GOT3 (cell line): Measurements from ENCODE around the gene ERCC1.

Experiments
- DNase-seq: peaks from one replicate; lab custom pipeline; 2025; ENCODE audit warnings: mixed read lengths; lab: John Stamatoyannopoulos, UW

The ERCC1 gene

GRCh38 chr19:45423589-45424190, at the start of gene ERCC1:
Gene ERCC1, minus strand, starts transcription at chr19:45423917. Its CDS starts 543 bp downstream, at chr19:45423374.
- peak; percentile 84 for DNase-seq

DNA sequence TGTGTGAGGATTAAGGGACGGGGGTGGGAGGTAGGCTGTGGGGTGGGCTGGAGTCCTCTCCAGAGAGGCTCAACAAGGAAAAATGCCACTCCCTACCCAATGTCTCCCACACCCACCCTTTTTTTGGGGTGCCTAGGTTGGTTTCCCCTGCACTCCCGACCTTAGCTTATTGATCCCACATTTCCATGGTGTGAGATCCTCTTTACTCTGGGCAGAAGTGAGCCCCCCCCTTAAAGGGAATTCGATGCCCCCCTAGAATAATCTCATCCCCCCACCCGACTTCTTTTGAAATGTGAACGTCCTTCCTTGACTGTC, 49.6 kb upstream of the ERCC1 start:
- no peak for DNase-seq

GRCh38 chr19:45472563-45473366, 49.0 kb upstream of the ERCC1 start:
- no peak for DNase-seq

- DNase-seq: no peak
These were observed 48.3 kb upstream of the ERCC1 start for GRCh38 chr19:45471931-45472562.

DNA sequence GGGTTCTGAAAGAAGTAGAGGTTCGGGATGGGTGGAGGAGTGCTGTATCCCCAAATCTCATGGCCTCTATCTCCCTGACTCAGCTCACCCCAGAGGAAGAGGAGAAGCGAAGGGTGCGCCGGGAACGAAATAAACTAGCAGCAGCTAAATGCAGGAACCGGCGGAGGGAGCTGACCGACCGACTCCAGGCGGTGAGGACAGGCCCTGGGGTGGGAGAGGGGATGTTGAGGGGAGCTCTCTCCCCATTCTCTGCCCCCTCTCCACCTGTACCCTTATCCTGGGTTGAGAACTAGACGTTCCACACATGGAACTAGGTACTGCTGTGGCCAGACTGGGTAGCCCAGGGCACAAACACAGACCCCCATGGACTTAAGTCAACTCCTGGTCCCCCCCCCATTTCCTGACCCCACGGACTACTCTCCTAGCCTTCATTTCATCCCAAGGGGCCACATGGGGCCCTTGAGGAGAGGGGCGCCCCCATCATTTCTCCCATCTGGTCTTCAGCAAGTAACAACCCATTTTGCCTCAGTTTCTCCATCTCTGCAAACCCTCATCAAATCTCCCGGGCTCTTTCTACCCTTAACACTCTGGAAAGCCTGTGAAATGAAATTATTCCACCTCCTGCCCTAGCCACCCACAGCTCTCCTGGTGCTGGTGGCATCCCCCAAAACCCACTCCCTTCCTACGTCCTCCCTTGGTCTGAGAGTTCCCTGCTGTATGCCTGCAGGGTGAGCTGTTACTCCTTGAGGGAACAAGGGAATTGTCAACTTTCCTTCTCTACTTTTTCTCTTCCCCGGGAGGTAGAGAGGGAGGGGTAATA, 47.6 kb upstream of the ERCC1 start:
- no peak for DNase-seq

DNA sequence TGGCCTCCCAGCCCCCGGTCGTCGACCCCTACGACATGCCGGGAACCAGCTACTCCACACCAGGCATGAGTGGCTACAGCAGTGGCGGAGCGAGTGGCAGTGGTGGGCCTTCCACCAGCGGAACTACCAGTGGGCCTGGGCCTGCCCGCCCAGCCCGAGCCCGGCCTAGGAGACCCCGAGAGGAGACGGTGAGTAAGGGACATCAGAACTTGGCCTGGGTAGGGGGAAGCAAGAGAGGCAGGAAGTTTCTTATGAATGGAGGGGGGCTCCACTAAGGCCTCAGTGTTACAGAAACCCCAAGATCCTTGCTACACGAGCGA, 47.0 kb upstream of the ERCC1 start:
- no peak for DNase-seq

GRCh38 chr19:45469945-45470761, 46.4 kb upstream of the ERCC1 start:
- peak; percentile 50 for DNase-seq

DNA sequence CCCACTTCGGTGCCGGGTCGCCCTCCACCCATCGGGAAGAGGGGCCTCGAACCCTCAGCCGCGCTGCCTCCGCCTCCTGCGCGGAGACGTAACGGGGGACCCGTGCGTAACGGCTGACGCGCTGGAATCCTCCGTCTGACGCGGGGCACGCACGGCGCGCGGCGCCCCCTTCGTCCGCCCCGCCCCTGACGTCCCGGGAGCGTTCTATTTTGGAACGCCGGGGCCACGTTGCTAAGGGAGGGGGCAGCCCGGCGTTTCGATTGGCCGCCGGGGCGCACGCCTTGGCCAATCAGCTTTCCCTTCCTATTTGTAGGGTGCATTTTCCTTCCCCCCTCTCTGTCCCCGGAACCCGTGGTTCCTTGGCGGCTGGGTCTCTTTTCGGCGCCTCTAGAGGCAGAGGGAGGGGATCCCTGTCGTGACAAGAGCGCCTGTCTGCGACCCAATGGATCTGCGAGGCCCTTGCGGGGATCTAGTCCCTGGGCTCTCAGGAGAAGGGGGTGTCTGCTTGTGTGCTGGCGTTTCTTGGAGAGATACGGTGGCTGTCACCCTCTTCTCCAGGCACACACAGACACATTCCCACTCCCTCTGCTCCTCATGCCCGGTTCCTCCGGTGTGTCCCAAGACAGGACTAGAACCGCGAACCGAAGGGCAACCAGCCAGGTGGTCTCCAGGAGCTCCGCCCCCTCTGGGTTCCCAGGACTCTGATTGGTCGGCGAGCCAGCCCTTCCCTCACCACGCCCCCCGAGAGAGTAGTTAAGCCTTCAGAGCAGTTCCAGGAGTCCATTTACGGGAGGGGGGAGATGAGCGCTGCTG, 45.6 kb upstream of the ERCC1 start:
- peak; percentile 71 for DNase-seq

GRCh38 chr19:45468803-45469131, 45.0 kb upstream of the ERCC1 start:
- no peak for DNase-seq

- peak; percentile 88 for DNase-seq
These were observed 44.5 kb upstream of the ERCC1 start for GRCh38 chr19:45468159-45468651.

DNA sequence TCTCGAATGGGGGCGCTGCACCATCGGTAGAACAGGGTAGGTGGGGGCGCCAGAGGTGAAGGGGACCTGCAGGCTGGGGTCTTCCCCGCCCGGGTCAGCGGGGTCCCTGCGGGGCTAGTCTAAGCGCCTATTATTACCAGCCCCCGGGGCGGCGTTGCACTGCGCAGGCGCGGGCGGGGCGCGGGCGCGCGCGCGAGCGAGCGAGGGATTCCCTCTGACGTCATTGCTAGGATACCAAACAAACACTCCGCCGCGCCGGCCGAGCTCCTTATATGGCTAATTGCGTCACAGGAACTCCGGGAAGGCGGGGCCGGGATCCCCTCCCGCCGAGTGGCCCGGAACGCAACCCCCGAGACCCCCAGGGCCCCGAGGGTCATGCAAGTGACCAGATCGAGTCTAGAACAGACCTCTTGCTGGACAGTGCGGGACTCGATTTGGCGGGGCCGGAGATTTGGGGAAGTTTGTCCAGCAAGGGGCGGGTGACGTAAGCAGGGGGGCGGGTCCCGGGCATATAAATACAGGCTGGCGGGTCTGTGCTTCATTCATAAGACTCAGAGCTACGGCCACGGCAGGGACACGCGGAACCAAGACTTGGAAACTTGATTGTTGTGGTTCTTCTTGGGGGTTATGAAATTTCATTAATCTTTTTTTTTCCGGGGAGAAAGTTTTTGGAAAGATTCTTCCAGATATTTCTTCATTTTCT, 43.9 kb upstream of the ERCC1 start, which contains the start of gene FOSB:
TSS of gene FOSB (plus strand) at position 541 of the 703 bp plus-strand sequence. CDS start 591 bp downstream, outside the sequence.
- DNase-seq: peak; percentile 92

DNA sequence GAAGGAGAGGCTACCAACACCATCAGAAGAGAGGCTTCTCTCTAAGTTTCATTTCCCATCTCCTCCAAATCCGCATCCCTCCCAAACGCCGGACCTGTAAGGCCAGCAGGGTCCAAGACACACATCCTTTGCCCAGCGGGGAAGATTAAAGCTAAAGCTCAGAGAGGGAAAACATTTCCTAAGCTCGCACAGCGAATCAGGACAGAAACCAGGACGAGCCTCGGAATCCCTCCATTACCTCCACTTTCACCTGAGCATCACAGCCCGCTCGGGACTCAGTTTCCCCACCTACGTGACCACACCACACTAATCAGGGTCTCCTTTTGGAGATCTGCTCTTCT, 43.4 kb upstream of the ERCC1 start:
- DNase-seq: no peak

DNA sequence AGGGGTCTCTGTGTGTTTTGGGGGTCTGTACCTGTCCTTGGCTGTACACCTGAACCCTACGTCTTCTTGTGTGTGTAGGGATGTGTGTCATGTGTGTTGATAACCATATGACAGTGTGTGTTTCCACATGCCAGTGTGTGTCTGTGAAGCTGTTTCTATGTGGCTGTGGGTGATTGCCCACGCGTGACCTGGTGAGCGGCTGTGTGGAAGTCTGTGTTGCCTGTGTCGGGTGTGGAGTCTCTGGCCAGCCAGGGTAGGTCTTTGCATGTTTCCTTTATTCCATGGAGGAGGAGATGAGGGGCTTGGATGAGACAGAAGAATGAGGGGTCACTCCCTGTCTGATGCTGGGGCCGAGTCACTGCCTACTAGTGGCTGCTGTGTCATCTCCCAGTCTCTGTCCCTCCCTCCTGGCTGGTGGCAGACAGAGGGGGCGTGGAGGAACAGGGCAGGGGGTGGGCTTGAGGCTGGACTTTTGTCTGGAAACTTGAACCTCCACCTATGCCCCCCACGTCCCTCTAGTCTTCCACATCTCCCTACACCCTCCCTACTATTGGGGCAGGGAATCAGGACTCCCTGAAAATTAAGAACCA, 41.2 kb upstream of the ERCC1 start:
- DNase-seq: no peak

DNA sequence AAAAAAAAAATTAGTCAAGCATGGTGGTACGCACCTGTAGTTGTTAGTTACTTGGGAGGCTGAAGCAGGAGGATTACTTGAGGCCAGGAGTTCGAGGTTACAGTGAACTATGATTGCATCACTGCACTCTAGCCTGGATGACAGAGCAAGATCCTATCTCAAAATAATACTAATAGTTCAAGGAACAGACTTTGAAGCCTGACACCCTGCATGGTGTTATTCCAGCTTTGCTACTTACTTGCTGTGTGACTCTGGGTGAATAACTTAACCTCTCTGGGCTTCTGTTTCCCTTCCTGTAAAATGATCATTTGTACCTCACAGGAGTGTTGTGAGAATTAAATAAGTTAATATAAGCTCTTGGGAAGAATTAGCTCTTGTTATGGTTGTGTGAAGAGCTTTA, 40.6 kb upstream of the ERCC1 start:
- DNase-seq: no peak

GRCh38 chr19:45463241-45463640, 39.5 kb upstream of the ERCC1 start:
- DNase-seq: no peak

DNA sequence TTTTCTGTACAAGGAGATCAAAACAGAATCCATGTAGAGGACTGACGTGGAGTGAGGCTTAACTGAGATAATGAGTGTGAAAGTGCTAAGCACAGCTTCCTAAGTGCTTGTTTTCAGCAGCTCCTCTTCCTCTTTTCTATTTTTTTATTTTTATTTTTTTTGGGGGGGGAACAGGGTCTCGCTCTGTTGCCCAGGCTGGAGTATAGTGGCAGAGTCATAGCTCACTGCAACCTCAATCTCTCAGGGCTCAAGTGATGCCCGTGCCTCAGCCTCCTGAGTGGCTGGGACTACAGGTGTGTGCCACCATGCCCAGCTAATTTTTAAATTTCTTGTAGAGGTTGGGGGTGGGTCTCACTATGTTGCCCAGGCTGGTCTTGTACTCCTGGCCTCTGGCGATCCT, 38.5 kb upstream of the ERCC1 start:
- DNase-seq: no peak

GRCh38 chr19:45460807-45461347, 37.2 kb upstream of the ERCC1 start:
- DNase-seq: no peak

- DNase-seq: no peak
These were observed 34.1 kb upstream of the ERCC1 start for GRCh38 chr19:45457776-45458175.

DNA sequence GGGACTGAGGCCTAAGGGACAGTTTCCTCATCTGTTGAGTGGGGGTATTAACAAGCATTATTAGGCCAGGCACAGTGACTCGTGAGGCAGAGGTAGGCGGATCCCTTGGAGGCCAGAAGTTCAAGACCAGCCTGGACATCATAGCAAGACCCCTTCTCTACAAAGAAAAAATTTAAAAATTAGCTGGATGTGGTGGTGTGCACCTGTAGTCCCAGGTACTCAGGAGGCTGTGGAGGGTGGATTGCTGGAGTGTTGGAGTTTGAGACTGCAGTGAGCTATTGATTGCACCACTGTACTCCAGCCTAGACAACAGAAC, 32.7 kb upstream of the ERCC1 start:
- DNase-seq: no peak
